ENCODE results near the gene TCEAL3. TPM values are rescaled to one million over a fixed set of nuclear protein-coding genes. Genes with fewer than 3 reads are reported as not detected.

TCEAL3 gene
- total RNA-seq, 1 donor from 2014 or later: 3.7 TPM

GRCh38 chrX:103626855-103627254 lies 19.1 kb downstream of the TCEAL3 start:
- DNase-seq (ENCODE audit: low read depth) (peak; percentile 83), FAIRE-seq (no peak)
- no peaks in the 10 kb centered on the region for H3K36me3 ChIP-seq (ENCODE audit: control insufficient read depth, insufficient read depth, low read length)
- TF ChIP-seq CTCF (IDR thresholded peaks at IDR 0.05; ENCODE audit: insufficient read depth, low read length, severe bottlenecking): no peak
- no peak overlapping the region for H3K4me3 ChIP-seq (ENCODE audit: low read depth, low read length)
- H3K27me3 ChIP-seq (ENCODE audit: control insufficient read depth, insufficient read depth, low read length): no peaks in the 10 kb centered on the region

- H3K27me3 ChIP-seq (ENCODE audit: control insufficient read depth, insufficient read depth, low read length): no peaks in the 10 kb centered on the region
- TF ChIP-seq CTCF (IDR thresholded peaks at IDR 0.05; ENCODE audit: insufficient read depth, low read length, severe bottlenecking): no peak
- DNase-seq (ENCODE audit: low read depth) (no peak), FAIRE-seq (no peak)
- no peaks in the 10 kb centered on the region for H3K36me3 ChIP-seq (ENCODE audit: control insufficient read depth, insufficient read depth, low read length)
- H3K4me3 ChIP-seq (ENCODE audit: low read depth, low read length): peak within 1 kb of the TSS; percentile 65
These were observed 20.9 kb downstream of the TCEAL3 start, which contains the start of gene TCEAL1 for GRCh38 chrX:103628386-103629317. Gene TCEAL1, plus strand, starts transcription at chrX:103628975. Its CDS starts 942 bp downstream, at chrX:103629917.

DNA sequence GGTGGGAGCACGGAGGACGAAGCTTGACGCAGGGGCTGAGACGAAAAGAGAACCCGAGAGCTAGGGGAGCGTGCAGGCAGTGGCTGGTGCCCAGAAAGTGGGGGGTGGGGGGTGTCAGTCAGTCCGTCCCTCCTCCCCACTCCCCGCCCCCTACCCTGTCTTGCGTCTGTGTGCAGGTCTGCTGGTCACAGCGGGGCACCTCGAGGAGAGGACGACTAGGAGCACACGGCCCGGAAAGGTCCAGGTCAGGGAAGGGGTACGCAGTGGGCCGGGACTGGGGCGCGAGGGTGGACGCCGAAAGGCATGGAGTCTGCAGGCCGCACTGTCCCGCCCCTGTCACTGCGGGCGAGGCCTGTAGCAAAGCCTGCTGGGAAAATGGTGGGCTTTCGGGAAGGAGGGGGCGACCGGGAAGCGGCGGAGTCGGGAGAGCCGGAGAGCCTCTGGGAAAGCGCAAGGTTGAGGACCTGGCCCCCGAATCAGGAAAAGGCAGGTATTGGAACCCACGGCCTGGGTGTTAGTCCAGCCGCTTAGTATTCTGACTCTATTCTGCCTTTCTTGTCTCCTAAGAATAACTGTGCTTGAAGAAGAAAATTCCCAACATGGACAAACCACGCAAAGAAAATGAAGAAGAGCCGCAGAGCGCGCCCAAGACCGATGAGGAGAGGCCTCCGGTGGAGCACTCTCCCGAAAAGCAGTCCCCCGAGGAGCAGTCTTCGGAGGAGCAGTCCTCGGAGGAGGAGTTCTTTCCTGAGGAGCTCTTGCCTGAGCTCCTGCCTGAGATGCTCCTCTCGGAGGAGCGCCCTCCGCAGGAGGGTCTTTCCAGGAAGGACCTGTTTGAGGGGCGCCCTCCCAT lies 21.8 kb downstream of the TCEAL3 start:
- FAIRE-seq: no peak
- H3K36me3 ChIP-seq (ENCODE audit: control insufficient read depth, insufficient read depth, low read length): no peaks in the 10 kb centered on the region
- no peaks in the 10 kb centered on the region for H3K27me3 ChIP-seq (ENCODE audit: control insufficient read depth, insufficient read depth, low read length)
- peak; percentile 28 for TF ChIP-seq CTCF (IDR thresholded peaks at IDR 0.05; ENCODE audit: insufficient read depth, low read length, severe bottlenecking)
- peak; percentile 46 for DNase-seq (ENCODE audit: low read depth)
- H3K4me3 ChIP-seq (ENCODE audit: low read depth, low read length): peak overlapping the region; percentile 65

DNA sequence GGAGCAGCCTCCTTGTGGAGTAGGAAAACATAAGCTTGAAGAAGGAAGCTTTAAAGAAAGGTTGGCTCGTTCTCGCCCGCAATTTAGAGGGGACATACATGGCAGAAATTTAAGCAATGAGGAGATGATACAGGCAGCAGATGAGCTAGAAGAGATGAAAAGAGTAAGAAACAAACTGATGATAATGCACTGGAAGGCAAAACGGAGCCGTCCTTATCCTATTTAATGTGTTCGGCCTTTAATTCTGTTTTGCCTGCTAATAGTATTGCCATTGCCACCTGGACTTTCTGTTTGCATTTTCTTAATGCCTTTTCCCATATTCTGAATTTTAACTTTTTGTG lies 22.4 kb downstream of the TCEAL3 start:
- TF ChIP-seq CTCF (IDR thresholded peaks at IDR 0.05; ENCODE audit: insufficient read depth, low read length, severe bottlenecking): no peak
- DNase-seq (ENCODE audit: low read depth) (no peak), FAIRE-seq (no peak)
- Histone ChIP-seq H3K36me3 (ENCODE audit: control insufficient read depth, insufficient read depth, low read length) (no peaks in the 10 kb centered on the region), H3K4me3 (ENCODE audit: low read depth, low read length) (peak overlapping the region; percentile 65), H3K27me3 (ENCODE audit: control insufficient read depth, insufficient read depth, low read length) (no peaks in the 10 kb centered on the region)

GRCh38 chrX:103631145-103631544 lies 23.4 kb downstream of the TCEAL3 start:
- DNase-seq (ENCODE audit: low read depth) (no peak), FAIRE-seq (no peak)
- Histone ChIP-seq H3K36me3 (ENCODE audit: control insufficient read depth, insufficient read depth, low read length) (no peaks in the 10 kb centered on the region), H3K4me3 (ENCODE audit: low read depth, low read length) (no peak overlapping the region), H3K27me3 (ENCODE audit: control insufficient read depth, insufficient read depth, low read length) (no peaks in the 10 kb centered on the region)
- no peak for TF ChIP-seq CTCF (IDR thresholded peaks at IDR 0.05; ENCODE audit: insufficient read depth, low read length, severe bottlenecking)
